DND-41 (cell line): Measurements from ENCODE around the gene CHMP2A.

Experiments
- EZH2 ChIP-seq: IDR thresholded peaks from 3 replicates; pipeline ENCODE4 v1.6.1; 2012; ENCODE audit warnings: borderline replicate concordance, low read depth, mild to moderate bottlenecking, moderate library complexity, low read length, inconsistent platforms; ENCODE audit not compliant: severe bottlenecking
- TF ChIP-seq, protein P1 (sequence below): IDR thresholded peaks from 2 replicates; pipeline ENCODE4 v1.5.1; 2012; ENCODE audit warnings: borderline replicate concordance, low read length, moderate library complexity, mild to moderate bottlenecking; ENCODE audit not compliant: poor library complexity, severe bottlenecking; ENCODE audit errors: extremely low read depth

DNA sequence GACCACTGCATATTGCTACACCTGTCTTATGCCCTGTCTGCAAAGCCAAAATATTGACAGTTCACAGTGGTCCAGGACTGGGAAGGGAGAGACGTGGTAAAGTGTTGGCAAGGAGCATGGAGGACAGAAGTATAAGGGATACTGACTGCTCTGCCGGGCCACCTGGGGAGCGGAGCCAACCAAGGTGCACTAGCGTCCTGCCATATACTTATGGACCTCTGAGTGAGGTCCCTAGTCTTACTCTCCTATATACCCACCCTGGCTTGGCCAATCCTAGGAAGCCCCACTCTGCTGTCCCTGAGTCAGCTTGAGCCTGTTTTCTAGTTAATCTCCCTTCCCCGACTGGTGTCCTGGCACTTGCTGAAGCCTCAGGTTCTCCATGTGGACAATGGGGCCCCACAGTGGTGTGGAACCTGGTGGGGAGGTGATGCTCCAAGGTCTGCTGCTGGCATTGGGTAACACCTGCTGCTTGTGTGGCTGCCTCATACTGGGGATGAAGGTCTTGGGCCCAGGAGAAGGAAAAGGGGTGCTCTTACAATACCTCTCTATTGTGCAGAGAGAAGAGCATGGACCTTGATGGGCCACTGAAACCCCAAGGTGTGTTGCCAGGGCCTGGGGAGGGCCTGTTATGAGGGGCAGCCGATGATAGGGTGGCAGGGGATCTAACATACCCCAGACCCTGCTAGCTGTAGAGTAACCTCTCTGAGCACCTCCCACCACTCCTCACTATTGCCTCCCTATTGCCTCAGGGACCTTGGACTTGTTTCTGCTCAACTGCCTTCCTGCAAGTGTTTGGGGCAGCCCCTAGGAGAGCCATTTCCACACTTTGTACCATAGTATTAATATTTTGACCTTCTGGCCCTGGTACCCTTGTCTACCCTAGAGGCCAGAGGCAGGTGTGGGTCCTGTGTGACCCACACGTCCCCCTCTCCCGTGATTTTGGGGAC is 17.8 kb downstream of the CHMP2A start:
- TF ChIP-seq, protein P1, sequence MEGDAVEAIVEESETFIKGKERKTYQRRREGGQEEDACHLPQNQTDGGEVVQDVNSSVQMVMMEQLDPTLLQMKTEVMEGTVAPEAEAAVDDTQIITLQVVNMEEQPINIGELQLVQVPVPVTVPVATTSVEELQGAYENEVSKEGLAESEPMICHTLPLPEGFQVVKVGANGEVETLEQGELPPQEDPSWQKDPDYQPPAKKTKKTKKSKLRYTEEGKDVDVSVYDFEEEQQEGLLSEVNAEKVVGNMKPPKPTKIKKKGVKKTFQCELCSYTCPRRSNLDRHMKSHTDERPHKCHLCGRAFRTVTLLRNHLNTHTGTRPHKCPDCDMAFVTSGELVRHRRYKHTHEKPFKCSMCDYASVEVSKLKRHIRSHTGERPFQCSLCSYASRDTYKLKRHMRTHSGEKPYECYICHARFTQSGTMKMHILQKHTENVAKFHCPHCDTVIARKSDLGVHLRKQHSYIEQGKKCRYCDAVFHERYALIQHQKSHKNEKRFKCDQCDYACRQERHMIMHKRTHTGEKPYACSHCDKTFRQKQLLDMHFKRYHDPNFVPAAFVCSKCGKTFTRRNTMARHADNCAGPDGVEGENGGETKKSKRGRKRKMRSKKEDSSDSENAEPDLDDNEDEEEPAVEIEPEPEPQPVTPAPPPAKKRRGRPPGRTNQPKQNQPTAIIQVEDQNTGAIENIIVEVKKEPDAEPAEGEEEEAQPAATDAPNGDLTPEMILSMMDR: no peak
- TF ChIP-seq EZH2: no peak
